Uterus (tissue), 2 donors: ENCODE results near the gene ABCC6.

Experiments
- POLR2A ChIP-seq, 2 donors: fragments of 450-650 bp; IDR thresholded peaks; one replicate each; pipeline ENCODE4 v1.6.1; 2016; ENCODE audit warnings: antibody characterized with exemption in 2 of 2, mild to moderate bottlenecking in 1 of 2, moderate library complexity in 1 of 2
- TF ChIP-seq, protein P1 (sequence below), 4 experiments: fragments of 200-600 bp in 2 of 4; fragments of 450-650 bp in 2 of 4; sonication (generic) in 2 of 4; IDR thresholded peaks; one replicate each; pipeline ENCODE4 v1.5.1; 2016 to 2019; ENCODE audit warnings: antibody characterized with exemption in 4 of 4, mild to moderate bottlenecking in 2 of 4, moderate library complexity in 1 of 4

DNA sequence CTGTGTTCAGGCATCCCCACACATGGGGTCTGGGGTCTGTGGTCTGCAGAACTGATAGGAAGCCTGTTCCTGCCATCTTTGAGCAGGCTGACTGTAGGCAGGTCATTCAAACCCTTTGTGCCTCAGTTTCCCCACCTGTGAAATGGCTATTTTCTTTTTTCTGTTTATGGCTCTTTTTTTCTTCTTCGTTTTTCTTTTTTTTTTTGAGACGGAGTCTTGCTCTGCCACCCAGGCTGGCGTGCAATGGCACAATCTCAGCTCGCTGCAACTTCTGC lies 72.5 kb downstream of the ABCC6 start:
- TF ChIP-seq, protein P1, sequence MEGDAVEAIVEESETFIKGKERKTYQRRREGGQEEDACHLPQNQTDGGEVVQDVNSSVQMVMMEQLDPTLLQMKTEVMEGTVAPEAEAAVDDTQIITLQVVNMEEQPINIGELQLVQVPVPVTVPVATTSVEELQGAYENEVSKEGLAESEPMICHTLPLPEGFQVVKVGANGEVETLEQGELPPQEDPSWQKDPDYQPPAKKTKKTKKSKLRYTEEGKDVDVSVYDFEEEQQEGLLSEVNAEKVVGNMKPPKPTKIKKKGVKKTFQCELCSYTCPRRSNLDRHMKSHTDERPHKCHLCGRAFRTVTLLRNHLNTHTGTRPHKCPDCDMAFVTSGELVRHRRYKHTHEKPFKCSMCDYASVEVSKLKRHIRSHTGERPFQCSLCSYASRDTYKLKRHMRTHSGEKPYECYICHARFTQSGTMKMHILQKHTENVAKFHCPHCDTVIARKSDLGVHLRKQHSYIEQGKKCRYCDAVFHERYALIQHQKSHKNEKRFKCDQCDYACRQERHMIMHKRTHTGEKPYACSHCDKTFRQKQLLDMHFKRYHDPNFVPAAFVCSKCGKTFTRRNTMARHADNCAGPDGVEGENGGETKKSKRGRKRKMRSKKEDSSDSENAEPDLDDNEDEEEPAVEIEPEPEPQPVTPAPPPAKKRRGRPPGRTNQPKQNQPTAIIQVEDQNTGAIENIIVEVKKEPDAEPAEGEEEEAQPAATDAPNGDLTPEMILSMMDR (IDR thresholded peaks at IDR 0.05) = no peak
- no peak for TF ChIP-seq POLR2A (IDR thresholded peaks at IDR 0.05)
